WTC11 (cell line): ENCODE results near the gene SLC38A7. TPM values are rescaled to one million over a fixed set of nuclear protein-coding genes. Genes with fewer than 3 reads are reported as not detected.

ENCODE experiments used
- ATAC-seq: fragments of 200-7000 bp; cut with Tn5 transposase; 2 replicates; pipeline ENCODE4 v1.10.0; 2021; ENCODE audit warnings: mild to moderate bottlenecking, moderate library complexity
- CTCF ChIA-PET: fragments of 300-600 bp; sonication (Branson Sonifier 250); formaldehyde crosslinking; loops from one replicate; lab custom pipeline; 2021; ENCODE audit warnings: antibody characterized with exemption; lab: Charles Lee
- POLR2A ChIA-PET: fragments of 350-600 bp; sonication (Branson Sonifier 250); formaldehyde crosslinking; loops from one replicate; lab custom pipeline; 2021; ENCODE audit warnings: antibody characterized with exemption; lab: Charles Lee
- DNase-seq: peaks from one replicate; pipeline ENCODE4 v3.0.0; 2021; ENCODE audit warnings: low spot score
- H3K27ac Mint-ChIP-seq: 2 replicates; pipeline ENCODE4 v1.8.0; 2021; ENCODE audit warnings: mixed read lengths
- H3K27me3 Mint-ChIP-seq: 2 replicates; pipeline ENCODE4 v1.8.0; 2021; ENCODE audit warnings: low read depth, mild to moderate bottlenecking, moderate library complexity, mixed read lengths
- H3K36me3 Mint-ChIP-seq: 2 replicates; pipeline ENCODE4 v1.8.0; 2021; ENCODE audit warnings: mixed read lengths
- H3K4me1 Mint-ChIP-seq: 2 replicates; pipeline ENCODE4 v1.8.0; 2022; ENCODE audit warnings: mixed read lengths
- H3K4me3 Mint-ChIP-seq: 2 replicates; pipeline ENCODE4 v1.8.0; 2021; ENCODE audit warnings: mild to moderate bottlenecking, moderate library complexity, mixed read lengths
- H3K9me3 Mint-ChIP-seq: 2 replicates; pipeline ENCODE4 v1.8.0; 2021; ENCODE audit warnings: mixed read lengths
- FOXK1 ChIP-seq: sonication (generic); formaldehyde crosslinking; IDR thresholded peaks from 2 replicates; pipeline ENCODE4 v1.8.0; 2022; ENCODE audit warnings: mild to moderate bottlenecking, moderate library complexity, missing genetic modification reagents
- FOXP1 ChIP-seq: sonication (generic); formaldehyde crosslinking; IDR thresholded peaks from 2 replicates; pipeline ENCODE4 v1.8.0; 2022; ENCODE audit warnings: missing genetic modification reagents, mild to moderate bottlenecking, moderate library complexity, borderline replicate concordance
- GABPB1 ChIP-seq: sonication (generic); formaldehyde crosslinking; IDR thresholded peaks from 2 replicates; pipeline ENCODE4 v1.8.1; 2023; ENCODE audit warnings: mild to moderate bottlenecking, missing genetic modification reagents
- JAZF1 ChIP-seq: fragments of 250-450 bp; sonication (Bioruptor Pico); IDR thresholded peaks from 2 replicates; pipeline ENCODE4 v1.9.0; 2021; ENCODE audit warnings: moderate library complexity, mild to moderate bottlenecking, inconsistent platforms
- JUN ChIP-seq: sonication (generic); formaldehyde crosslinking; IDR thresholded peaks from 2 replicates; pipeline ENCODE4 v1.8.0; 2023; ENCODE audit warnings: mild to moderate bottlenecking, missing genetic modification reagents
- MXD4 ChIP-seq: fragments of 250-450 bp; sonication (Bioruptor Pico); IDR thresholded peaks from 2 replicates; pipeline ENCODE4 v1.8.0; 2021; ENCODE audit warnings: mild to moderate bottlenecking, moderate library complexity, borderline replicate concordance
- NR1H2 ChIP-seq: sonication (generic); formaldehyde crosslinking; IDR thresholded peaks from 2 replicates; pipeline ENCODE4 v1.9.0; 2021; ENCODE audit warnings: mild to moderate bottlenecking, moderate library complexity, missing genetic modification reagents
- SP1 ChIP-seq: sonication (generic); formaldehyde crosslinking; conservative IDR thresholded peaks from 2 replicates; pipeline ENCODE4 v1.8.1; 2022; ENCODE audit warnings: missing genetic modification reagents
- USF1 ChIP-seq: sonication (generic); formaldehyde crosslinking; IDR thresholded peaks from 2 replicates; pipeline ENCODE4 v1.8.0; 2022; ENCODE audit warnings: mild to moderate bottlenecking, missing genetic modification reagents
- USF2 ChIP-seq: sonication (generic); formaldehyde crosslinking; IDR thresholded peaks from 2 replicates; pipeline ENCODE4 v1.8.1; 2023; ENCODE audit warnings: mild to moderate bottlenecking, missing genetic modification reagents, moderate library complexity
- ZBTB21 ChIP-seq: sonication (generic); formaldehyde crosslinking; IDR thresholded peaks from 2 replicates; pipeline ENCODE4 v1.8.1; 2023; ENCODE audit warnings: mild to moderate bottlenecking, missing genetic modification reagents, borderline replicate concordance
- ZNF121 ChIP-seq: sonication (generic); formaldehyde crosslinking; IDR thresholded peaks from 2 replicates; pipeline ENCODE4 v1.8.0; 2023; ENCODE audit warnings: missing genetic modification reagents
- ZNF281 ChIP-seq: sonication (generic); formaldehyde crosslinking; IDR thresholded peaks from 2 replicates; pipeline ENCODE4 v1.8.0; 2023; ENCODE audit warnings: mild to moderate bottlenecking, missing genetic modification reagents
- ZNF532 ChIP-seq: fragments of 250-450 bp; sonication (Bioruptor Pico); IDR thresholded peaks from 2 replicates; pipeline ENCODE4 v1.9.0; 2021; ENCODE audit warnings: mild to moderate bottlenecking, borderline replicate concordance
- ZSCAN18 ChIP-seq: fragments of 250-450 bp; sonication (Bioruptor Pico); IDR thresholded peaks from 2 replicates; pipeline ENCODE4 v2.1.2; 2022; ENCODE audit warnings: mild to moderate bottlenecking, moderate library complexity
- total RNA-seq: library from RNA; stranded (reverse); gene quantifications from 3 replicates; pipeline ENCODE4 v1.2.3, GENCODE V29; 2021

The SLC38A7 gene
- total RNA-seq, 1 experiment from 2014 or later: 23.1 TPM

- POLR2A ChIA-PET: no interaction called here
- ATAC-seq (no peak), DNase-seq (no peak)
- Mint-ChIP-seq H3K4me1 (peaks cover 20% of the 10 kb centered on the region), H3K4me3 (no peak overlapping the region), H3K27ac (no peak overlapping the region; the same call in 1 of the 2 replicates), H3K9me3 (no peaks in the 10 kb centered on the region), H3K36me3 (no peaks in the 10 kb centered on the region; the same call in 1 of the 2 replicates), H3K27me3 (no peaks in the 10 kb centered on the region)
- CTCF ChIA-PET: interaction anchor here (5.1 kb wide), 1 partner anchor 25 kb away, joined by 40 read pairs; no protein-coding TSS in a partner anchor
- TF ChIP-seq SP1 (CRISPR knock-in tag): no peak
These were observed 46.3 kb upstream of the SLC38A7 start for GRCh38 chr16:58730724-58731370.

GRCh38 chr16:58727796-58728568 lies 43.4 kb upstream of the SLC38A7 start:
- DNase-seq (no peak), ATAC-seq (no peak)
- ChIA-PET CTCF (interaction anchor here (1.3 kb wide), 1 partner anchor 28 kb away, joined by 4 read pairs; no protein-coding TSS in a partner anchor), POLR2A (no interaction called here)
- Mint-ChIP-seq H3K27ac (0 out of 2 replicates have a peak overlapping the region, but pooled peaks have one; percentile 14), H3K36me3 (peaks cover 7% of the 10 kb centered on the region), H3K27me3 (no peaks in the 10 kb centered on the region), H3K4me3 (no peak overlapping the region), H3K9me3 (no peaks in the 10 kb centered on the region), H3K4me1 (peaks cover 14% of the 10 kb centered on the region)
- TF ChIP-seq JAZF1 (no peak), ZBTB21 (no peak), JUN (CRISPR knock-in tag) (no peak), ZNF532 (CRISPR knock-in tag) (no peak), USF1 (no peak)

GRCh38 chr16:58727028-58727781 lies 42.6 kb upstream of the SLC38A7 start:
- no peak for DNase-seq
- peaks cover 14% of the 10 kb centered on the region for H3K36me3 Mint-ChIP-seq
- no peak overlapping the region for H3K4me3 Mint-ChIP-seq
- peaks cover 7% of the 10 kb centered on the region for H3K4me1 Mint-ChIP-seq
- TF ChIP-seq ZNF121: 0 out of 2 replicates have a peak, but pooled peaks have one; percentile 38
- no peak for TF ChIP-seq FOXP1
- ATAC-seq: no peak
- no peaks in the 10 kb centered on the region for H3K9me3 Mint-ChIP-seq
- POLR2A ChIA-PET: no interaction called here
- CTCF ChIA-PET: no interaction called here
- H3K27me3 Mint-ChIP-seq: no peaks in the 10 kb centered on the region
- H3K27ac Mint-ChIP-seq: no peak overlapping the region; the same call in 1 of the 2 replicates

- CTCF ChIA-PET: interaction anchor here (1.3 kb wide), 1 partner anchor 33 kb away, joined by 5 read pairs; no protein-coding TSS in a partner anchor
- Mint-ChIP-seq H3K36me3 (peaks cover 45% of the 10 kb centered on the region), H3K4me3 (no peak overlapping the region), H3K4me1 (no peaks in the 10 kb centered on the region), H3K9me3 (no peaks in the 10 kb centered on the region), H3K27ac (no peak overlapping the region), H3K27me3 (no peaks in the 10 kb centered on the region)
- POLR2A ChIA-PET: interaction anchor here (0.6 kb wide), 1 partner anchor 16 kb away, joined by 3 read pairs; no protein-coding TSS in a partner anchor
- ATAC-seq: no peak
- no peak for DNase-seq
- TF ChIP-seq ZNF281 (CRISPR knock-in tag) (no peak), GABPB1 (CRISPR knock-in tag) (no peak), ZSCAN18 (no peak), ZBTB21 (no peak), MXD4 (CRISPR knock-in tag) (no peak), FOXK1 (CRISPR knock-in tag) (no peak), USF2 (no peak), NR1H2 (CRISPR knock-in tag) (no peak)
These were observed 38.5 kb upstream of the SLC38A7 start for GRCh38 chr16:58723109-58723508.
